SK-N-MC (cell line): ENCODE results near the gene PLS1.

Experiments used
- EZH2 ChIP-seq: fragments of 200-600 bp; sonication (generic); IDR thresholded peaks from one replicate; pipeline ENCODE4 v1.6.1; 2017; ENCODE audit warnings: antibody characterized with exemption
- FOXP2 ChIP-seq: optimal IDR thresholded peaks from 2 replicates; pipeline ENCODE3; 2011; ENCODE audit warnings: mild to moderate bottlenecking, moderate library complexity; ENCODE audit not compliant: insufficient read depth; ENCODE audit errors: extremely low read length, control extremely low read depth
- POLR2AphosphoS5 ChIP-seq: IDR thresholded peaks from 2 replicates; pipeline ENCODE4 v1.6.1; 2012; ENCODE audit warnings: mild to moderate bottlenecking, low read depth, low read length, borderline replicate concordance

- TF ChIP-seq POLR2AphosphoS5 (no peak), EZH2 (no peak), FOXP2 (no peak)
Measured at GRCh38 chr3:142660383-142660782, 64.2 kb downstream of the PLS1 start.
